Natural killer cell (primary cell): ENCODE results near the gene ITCH. TPM values are rescaled to one million over a fixed set of nuclear protein-coding genes. Genes with fewer than 3 reads are reported as not detected.
"Not testable (repeated sequence)": the region's sequence is repeated elsewhere in the genome, so short reads cannot be mapped to it uniquely, and the experiment has no call there.

Source experiments
- ATAC-seq, 3 donors: fragments of 150-1000 bp in 2 of 3; fragments of 200-7000 bp in 1 of 3; cut with Tn5 transposase; 1 replicate in 1 of 3; 2 replicates in 2 of 3; pipeline ENCODE4 v1.10.0; 2021; ENCODE audit warnings: mild to moderate bottlenecking in 2 of 3, moderate library complexity in 2 of 3
- DNase-seq, 2 donors: peaks; one replicate each; pipeline versions ENCODE4 v3.0.0 to v3.0.0-alpha.2; 2013 to 2021; ENCODE audit warnings: mixed read lengths in 1 of 2
- H3K27ac ChIP-seq: one replicate; pipeline ENCODE4 v1.5.1; 2013; ENCODE audit warnings: mild to moderate bottlenecking, low read length
- H3K27me3 ChIP-seq: one replicate; pipeline ENCODE4 v1.6.1; 2013; ENCODE audit warnings: low read length; ENCODE audit not compliant: control insufficient read depth, insufficient read depth
- H3K36me3 ChIP-seq: one replicate; pipeline ENCODE4 v1.6.1; 2013; ENCODE audit warnings: low read length; ENCODE audit not compliant: control insufficient read depth, insufficient read depth
- H3K4me1 ChIP-seq: one replicate; pipeline ENCODE4 v1.6.1; 2013; ENCODE audit warnings: low read length; ENCODE audit not compliant: control insufficient read depth, insufficient read depth
- H3K4me3 ChIP-seq: one replicate; pipeline ENCODE4 v1.5.1; 2013; ENCODE audit warnings: low read length
- H3K9me3 ChIP-seq: one replicate; pipeline ENCODE4 v1.6.1; 2013; ENCODE audit warnings: low read length; ENCODE audit not compliant: control insufficient read depth, insufficient read depth
- H3K27ac Mint-ChIP-seq, 2 donors: one replicate each; pipeline ENCODE4 v1.8.0; 2022; ENCODE audit warnings: mild to moderate bottlenecking in 2 of 2, mixed read lengths in 2 of 2, moderate library complexity in 1 of 2
- H3K27me3 Mint-ChIP-seq, 2 donors: one replicate each; pipeline ENCODE4 v1.8.0; 2022; ENCODE audit warnings: low read depth in 2 of 2, mixed read lengths in 2 of 2
- H3K36me3 Mint-ChIP-seq: one replicate; pipeline ENCODE4 v1.8.0; 2022; ENCODE audit warnings: mixed read lengths
- H3K4me1 Mint-ChIP-seq, 2 donors: one replicate each; pipeline ENCODE4 v1.8.0; 2022; ENCODE audit warnings: mixed read lengths in 2 of 2
- H3K4me3 Mint-ChIP-seq: one replicate; pipeline ENCODE4 v1.8.0; 2022; ENCODE audit warnings: mild to moderate bottlenecking, moderate library complexity, mixed read lengths
- H3K9me3 Mint-ChIP-seq, 2 donors: one replicate each; pipeline ENCODE4 v1.8.0; 2022; ENCODE audit warnings: mixed read lengths in 2 of 2
- WGBS: methylation state at CpG from one replicate; pipeline ENCODE4 v1.1.7; 2013; ENCODE audit warnings: missing lambda C conversion rate; ENCODE audit not compliant: insufficient coverage; 5-methylcytosine and 5-hydroxymethylcytosine counted together
- intact Hi-C: fragments of 100-400 bp; cut with micrococcal nuclease; formaldehyde crosslinking; loops from one replicate; pipeline ENCODE4 v1.14.2; 2022
- total RNA-seq, 4 donors: library from RNA; stranded (reverse); fragments of 120-200 nt in 1 of 4; gene quantifications; one replicate each; pipeline versions ENCODE4 v1.2.3 to v1.2.4, GENCODE V29; 2013 to 2022
- TF ChIP-seq, protein P1 (sequence below): fragments of 200-600 bp; IDR thresholded peaks from one replicate; pipeline ENCODE4 v1.8.0; 2022; ENCODE audit warnings: antibody characterized with exemption

The ITCH gene
- total RNA-seq, 3 donors from 2014 or later (not counting 1 experiment from before 2014, with no cell fraction given), result 157 to 182 (median 163) TPM

DNA sequence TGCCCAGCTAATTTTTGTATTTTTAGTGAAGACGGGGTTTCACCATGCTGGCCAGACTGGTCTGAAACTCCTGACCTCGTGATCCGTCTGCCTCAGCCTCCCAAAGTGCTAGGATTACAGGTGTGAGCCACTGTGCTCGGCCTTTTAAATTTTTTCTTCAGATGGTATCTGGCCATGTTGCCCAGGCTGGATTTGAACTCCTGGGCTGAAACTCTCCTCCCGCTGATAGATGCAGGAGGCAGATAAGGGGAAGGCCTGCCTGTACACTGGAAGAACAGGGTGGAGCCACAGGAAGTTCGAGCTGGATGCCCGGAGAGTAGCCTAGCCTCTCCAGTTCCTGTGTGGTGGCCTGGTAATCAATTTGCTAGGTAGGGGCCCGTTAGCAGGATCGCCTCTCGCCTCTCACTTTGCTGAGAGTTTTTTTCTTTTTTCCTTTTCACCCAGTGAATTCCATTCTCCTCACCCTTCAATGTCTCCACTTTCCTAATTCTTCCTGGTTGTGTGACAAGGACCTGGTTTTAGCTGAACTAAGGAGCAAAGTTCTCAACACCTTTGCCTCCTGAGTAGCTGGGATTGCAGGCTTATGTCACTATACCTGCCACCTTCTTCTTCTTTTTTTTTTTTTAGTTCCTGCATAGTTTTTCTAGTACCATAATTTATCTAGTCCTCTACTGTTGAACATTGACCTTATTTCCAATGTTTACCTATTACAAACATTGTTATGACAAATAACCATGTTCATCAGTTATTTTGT, 19.4 kb upstream of the ITCH start:
- Histone ChIP-seq H3K9me3 (no peaks in the 10 kb centered on the region), H3K36me3 (no peaks in the 10 kb centered on the region), H3K4me3 (no peak overlapping the region), H3K27ac (no peak overlapping the region), H3K27me3 (no peaks in the 10 kb centered on the region), H3K4me1 (peaks cover 15% of the 10 kb centered on the region)
- 83% methylated on average over 10 of the region's 10 CpGs for WGBS
- H3K4me1 Mint-ChIP-seq, result peaks cover 0 to 22% of the 10 kb centered on the region in 2 donors
- peak overlapping the region in 1 of 2 donors; percentile 16 for H3K27ac Mint-ChIP-seq
- ATAC-seq (no peak), DNase-seq (no peak)
- H3K27me3 Mint-ChIP-seq, result no peaks in the 10 kb centered on the region
- TF ChIP-seq, protein P1, sequence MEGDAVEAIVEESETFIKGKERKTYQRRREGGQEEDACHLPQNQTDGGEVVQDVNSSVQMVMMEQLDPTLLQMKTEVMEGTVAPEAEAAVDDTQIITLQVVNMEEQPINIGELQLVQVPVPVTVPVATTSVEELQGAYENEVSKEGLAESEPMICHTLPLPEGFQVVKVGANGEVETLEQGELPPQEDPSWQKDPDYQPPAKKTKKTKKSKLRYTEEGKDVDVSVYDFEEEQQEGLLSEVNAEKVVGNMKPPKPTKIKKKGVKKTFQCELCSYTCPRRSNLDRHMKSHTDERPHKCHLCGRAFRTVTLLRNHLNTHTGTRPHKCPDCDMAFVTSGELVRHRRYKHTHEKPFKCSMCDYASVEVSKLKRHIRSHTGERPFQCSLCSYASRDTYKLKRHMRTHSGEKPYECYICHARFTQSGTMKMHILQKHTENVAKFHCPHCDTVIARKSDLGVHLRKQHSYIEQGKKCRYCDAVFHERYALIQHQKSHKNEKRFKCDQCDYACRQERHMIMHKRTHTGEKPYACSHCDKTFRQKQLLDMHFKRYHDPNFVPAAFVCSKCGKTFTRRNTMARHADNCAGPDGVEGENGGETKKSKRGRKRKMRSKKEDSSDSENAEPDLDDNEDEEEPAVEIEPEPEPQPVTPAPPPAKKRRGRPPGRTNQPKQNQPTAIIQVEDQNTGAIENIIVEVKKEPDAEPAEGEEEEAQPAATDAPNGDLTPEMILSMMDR, result no peak
- no peaks in the 10 kb centered on the region for H3K36me3 Mint-ChIP-seq
- H3K4me3 Mint-ChIP-seq, result no peak overlapping the region
- H3K9me3 Mint-ChIP-seq, result no peaks in the 10 kb centered on the region
- intact Hi-C loops, result no loop called here

DNA sequence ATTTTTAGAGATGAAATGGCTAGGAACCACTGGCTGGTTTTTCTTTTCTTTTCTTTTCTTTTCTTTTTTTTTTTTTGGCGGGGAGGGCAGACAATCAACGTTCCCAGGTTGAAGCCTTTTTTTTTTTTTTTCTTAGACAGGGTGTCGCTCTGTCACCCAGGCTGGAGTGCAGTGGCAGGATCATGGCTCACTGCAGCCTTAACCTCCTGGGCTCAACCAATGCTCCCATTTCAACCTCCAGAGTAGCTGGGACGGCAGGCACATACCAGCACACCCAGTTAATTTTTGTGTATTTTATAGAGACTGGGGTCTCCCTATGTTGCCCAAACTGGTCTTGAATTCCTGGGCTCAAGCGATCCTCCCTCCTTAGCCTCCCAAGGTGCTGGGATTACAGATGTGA, 18.8 kb upstream of the ITCH start:
- H3K9me3 Mint-ChIP-seq, result no peaks in the 10 kb centered on the region
- TF ChIP-seq, protein P1, result no peak
- no peaks in the 10 kb centered on the region for H3K27me3 Mint-ChIP-seq
- intact Hi-C loops, result no loop called here
- peaks cover 0 to 17% of the 10 kb centered on the region in 2 donors for H3K4me1 Mint-ChIP-seq
- H3K36me3 Mint-ChIP-seq, result no peaks in the 10 kb centered on the region
- Histone ChIP-seq H3K36me3 (no peaks in the 10 kb centered on the region), H3K9me3 (no peaks in the 10 kb centered on the region), H3K27ac (no peak overlapping the region), H3K4me1 (peaks cover 9% of the 10 kb centered on the region), H3K4me3 (no peak overlapping the region), H3K27me3 (no peaks in the 10 kb centered on the region)
- H3K4me3 Mint-ChIP-seq, result no peak overlapping the region
- peak overlapping the region in 1 of 2 donors; percentile 16 for H3K27ac Mint-ChIP-seq
- DNase-seq, result no peak
- WGBS, result 96% methylated on average over 3 of the region's 5 CpGs
- no peak for ATAC-seq

DNA sequence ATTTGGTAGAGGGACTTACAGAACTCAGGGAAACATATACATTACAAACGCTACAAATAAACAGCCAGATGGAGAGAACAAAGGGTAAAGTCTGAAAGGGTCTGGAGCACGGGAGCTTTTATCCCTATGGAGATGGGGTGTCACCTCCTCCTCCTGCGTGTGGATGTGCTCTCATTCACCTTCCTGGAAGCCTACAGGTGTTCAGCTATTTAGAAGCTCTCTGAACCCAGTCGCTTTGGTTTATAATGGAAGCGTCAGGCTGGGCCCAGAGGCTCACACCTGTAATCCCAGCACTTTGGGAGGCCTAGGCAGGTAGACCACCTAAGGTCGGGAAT, 17.7 kb upstream of the ITCH start:
- DNase-seq (no peak), ATAC-seq (no peak)
- Histone ChIP-seq H3K4me3 (no peak overlapping the region), H3K27me3 (no peaks in the 10 kb centered on the region), H3K36me3 (no peaks in the 10 kb centered on the region), H3K4me1 (peaks cover 8% of the 10 kb centered on the region), H3K9me3 (no peaks in the 10 kb centered on the region), H3K27ac (no peak overlapping the region)
- Mint-ChIP-seq H3K36me3 (no peaks in the 10 kb centered on the region), H3K27ac (no peak overlapping the region), H3K4me3 (no peak overlapping the region), H3K4me1 (peaks cover 8 to 13% of the 10 kb centered on the region in 2 donors), H3K27me3 (no peaks in the 10 kb centered on the region), H3K9me3 (no peaks in the 10 kb centered on the region)
- WGBS, result 99% methylated on average over 5 of the region's 6 CpGs
- TF ChIP-seq, protein P1, result no peak
- intact Hi-C loops, result no loop called here

DNA sequence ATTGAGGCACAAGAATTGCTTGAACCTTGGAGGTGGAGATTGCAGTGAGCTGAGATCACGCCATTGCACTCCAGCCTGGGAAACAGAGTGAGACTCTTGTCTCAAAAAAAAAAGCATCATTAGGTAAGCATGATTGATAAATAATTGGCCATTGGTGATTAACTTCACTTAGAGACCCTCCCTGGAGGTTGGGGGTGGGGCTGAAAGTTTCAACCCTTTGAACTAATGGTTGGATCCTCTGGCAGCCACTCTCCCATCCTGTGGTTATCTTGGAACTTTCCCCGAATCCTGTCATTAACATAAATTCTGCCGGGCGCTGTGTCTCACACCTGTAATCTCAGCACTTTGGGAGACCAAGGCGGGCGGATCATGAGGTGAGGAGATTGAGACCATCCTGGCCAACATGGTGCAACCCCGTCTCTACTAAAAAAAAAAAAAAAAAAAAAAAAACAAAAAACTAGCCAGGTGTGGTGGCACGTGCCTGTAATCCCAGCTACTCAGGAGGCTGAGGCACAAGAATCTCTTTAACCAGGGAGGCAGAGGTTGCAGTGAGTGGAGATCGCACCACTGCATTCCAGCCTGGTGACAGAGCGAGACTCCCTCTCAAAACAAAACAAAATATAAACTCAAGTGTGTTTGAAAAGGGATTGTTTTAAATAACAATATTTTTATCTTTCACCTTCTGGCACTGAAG, 17.1 kb upstream of the ITCH start:
- DNase-seq, H3K36me3 Mint-ChIP-seq, H3K27me3 ChIP-seq, H3K27ac ChIP-seq, H3K36me3 ChIP-seq, H3K4me3 Mint-ChIP-seq, H3K27me3 Mint-ChIP-seq, H3K4me3 ChIP-seq, H3K4me1 ChIP-seq, H3K9me3 ChIP-seq, intact Hi-C loops, H3K27ac Mint-ChIP-seq, ATAC-seq, H3K9me3 Mint-ChIP-seq: not testable (repeated sequence)
- 92% methylated on average over 7 of the region's 10 CpGs for WGBS
- peaks cover 8 to 13% of the 10 kb centered on the region in 2 donors for H3K4me1 Mint-ChIP-seq

DNA sequence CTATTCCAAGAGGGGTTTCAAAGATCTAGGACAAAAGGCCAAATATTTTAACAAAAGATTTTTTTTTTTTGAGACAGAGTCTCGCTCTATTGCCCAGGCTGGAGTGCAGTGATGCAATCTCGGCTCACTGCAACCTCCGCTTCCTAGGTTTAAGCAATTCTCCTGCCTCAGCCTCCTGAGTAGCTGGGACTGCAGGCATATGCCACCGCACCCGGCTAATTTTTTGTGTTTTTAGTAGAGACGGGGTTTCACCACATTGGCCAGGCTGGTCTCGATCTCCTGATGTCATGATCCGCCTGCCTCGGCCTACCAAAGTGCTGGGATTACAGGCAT, 16.6 kb upstream of the ITCH start:
- H3K27me3 ChIP-seq, H3K9me3 ChIP-seq, intact Hi-C loops, H3K9me3 Mint-ChIP-seq, H3K4me3 Mint-ChIP-seq, ATAC-seq, H3K36me3 ChIP-seq, DNase-seq, H3K4me1 ChIP-seq, H3K36me3 Mint-ChIP-seq, H3K27ac Mint-ChIP-seq, H3K27ac ChIP-seq, H3K4me3 ChIP-seq, H3K27me3 Mint-ChIP-seq: not testable (repeated sequence)
- 97% methylated on average over 9 of the region's 9 CpGs for WGBS
- H3K4me1 Mint-ChIP-seq, result peaks cover 8 to 13% of the 10 kb centered on the region in 2 donors
